ENCODE measurements around the gene PKN1. TPM values are rescaled to one million over a fixed set of nuclear protein-coding genes. Genes with fewer than 3 reads are reported as not detected.

The PKN1 gene
- total RNA-seq, 1 experiment from 2014 or later: 170 TPM

DNA sequence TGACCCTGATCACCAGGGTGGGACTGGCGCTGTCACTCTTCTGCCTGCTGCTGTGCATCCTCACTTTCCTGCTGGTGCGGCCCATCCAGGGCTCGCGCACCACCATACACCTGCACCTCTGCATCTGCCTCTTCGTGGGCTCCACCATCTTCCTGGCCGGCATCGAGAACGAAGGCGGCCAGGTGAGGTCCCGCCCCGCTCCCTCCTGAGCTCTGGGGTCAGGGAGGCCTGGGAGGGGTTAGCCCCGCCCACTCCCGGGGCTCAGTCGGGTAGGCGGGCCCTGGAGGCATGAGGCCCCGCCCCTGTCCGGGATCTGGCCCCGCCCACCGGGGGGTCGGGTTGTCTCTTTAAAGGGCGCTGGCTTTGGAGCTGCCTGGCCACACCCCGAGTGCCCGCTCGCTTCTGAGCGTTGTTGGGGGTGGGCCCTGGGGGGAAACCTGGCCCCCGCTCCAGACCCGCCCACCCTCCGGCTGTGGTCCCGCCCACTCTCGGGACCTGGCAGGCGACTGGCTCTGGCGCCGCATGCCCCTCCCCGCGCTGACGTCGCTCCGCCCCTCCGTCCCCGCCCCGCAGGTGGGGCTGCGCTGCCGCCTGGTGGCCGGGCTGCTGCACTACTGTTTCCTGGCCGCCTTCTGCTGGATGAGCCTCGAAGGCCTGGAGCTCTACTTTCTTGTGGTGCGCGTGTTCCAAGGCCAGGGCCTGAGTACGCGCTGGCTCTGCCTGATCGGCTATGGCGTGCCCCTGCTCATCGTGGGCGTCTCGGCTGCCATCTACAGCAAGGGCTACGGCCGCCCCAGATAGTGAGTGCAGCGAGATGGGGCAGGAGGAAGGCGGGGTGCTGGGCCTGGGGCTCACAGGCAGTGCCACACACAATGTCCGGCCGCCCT, 27.1 kb upstream of the PKN1 start (continued):
- TF ChIP-seq, protein P1, sequence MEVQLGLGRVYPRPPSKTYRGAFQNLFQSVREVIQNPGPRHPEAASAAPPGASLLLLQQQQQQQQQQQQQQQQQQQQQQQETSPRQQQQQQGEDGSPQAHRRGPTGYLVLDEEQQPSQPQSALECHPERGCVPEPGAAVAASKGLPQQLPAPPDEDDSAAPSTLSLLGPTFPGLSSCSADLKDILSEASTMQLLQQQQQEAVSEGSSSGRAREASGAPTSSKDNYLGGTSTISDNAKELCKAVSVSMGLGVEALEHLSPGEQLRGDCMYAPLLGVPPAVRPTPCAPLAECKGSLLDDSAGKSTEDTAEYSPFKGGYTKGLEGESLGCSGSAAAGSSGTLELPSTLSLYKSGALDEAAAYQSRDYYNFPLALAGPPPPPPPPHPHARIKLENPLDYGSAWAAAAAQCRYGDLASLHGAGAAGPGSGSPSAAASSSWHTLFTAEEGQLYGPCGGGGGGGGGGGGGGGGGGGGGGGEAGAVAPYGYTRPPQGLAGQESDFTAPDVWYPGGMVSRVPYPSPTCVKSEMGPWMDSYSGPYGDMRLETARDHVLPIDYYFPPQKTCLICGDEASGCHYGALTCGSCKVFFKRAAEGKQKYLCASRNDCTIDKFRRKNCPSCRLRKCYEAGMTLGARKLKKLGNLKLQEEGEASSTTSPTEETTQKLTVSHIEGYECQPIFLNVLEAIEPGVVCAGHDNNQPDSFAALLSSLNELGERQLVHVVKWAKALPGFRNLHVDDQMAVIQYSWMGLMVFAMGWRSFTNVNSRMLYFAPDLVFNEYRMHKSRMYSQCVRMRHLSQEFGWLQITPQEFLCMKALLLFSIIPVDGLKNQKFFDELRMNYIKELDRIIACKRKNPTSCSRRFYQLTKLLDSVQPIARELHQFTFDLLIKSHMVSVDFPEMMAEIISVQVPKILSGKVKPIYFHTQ (CRISPR knock-in tag; IDR thresholded peaks at IDR 0.05): no peak
- TF ChIP-seq NFYB (CRISPR knock-in tag; conservative IDR thresholded peaks at IDR 0.05; ENCODE audit: low read depth) (no peak; the same call in 1 of the 2 replicates), NR3C1 (CRISPR knock-in tag; conservative IDR thresholded peaks at IDR 0.05; ENCODE audit: low read depth) (0 out of 2 replicates have a peak, but pooled peaks have one; percentile 13), ATF1 (CRISPR knock-in tag; IDR thresholded peaks at IDR 0.05) (no peak), ATF3 (CRISPR knock-in tag; conservative IDR thresholded peaks at IDR 0.05) (no peak), MAX (CRISPR knock-in tag; IDR thresholded peaks at IDR 0.05) (peak; percentile 89), RELA (CRISPR knock-in tag; IDR thresholded peaks at IDR 0.05; ENCODE audit: borderline replicate concordance) (0 out of 2 replicates have a peak, but pooled peaks have one; percentile 33), USF1 (CRISPR knock-in tag; IDR thresholded peaks at IDR 0.05) (no peak; the same call in 1 of the 2 replicates), FOXP1 (CRISPR knock-in tag; IDR thresholded peaks at IDR 0.05; ENCODE audit: borderline replicate concordance) (peak; percentile 87; the same call in 1 of the 2 replicates), CBFB (CRISPR knock-in tag; IDR thresholded peaks at IDR 0.05; ENCODE audit: low read depth) (peak; percentile 32; the same call in 1 of the 2 replicates), ZNF416 (CRISPR knock-in tag; IDR thresholded peaks at IDR 0.05) (no peak), EMX1 (CRISPR knock-in tag; IDR thresholded peaks at IDR 0.05) (no peak)
- TF ChIP-seq, protein P2, sequence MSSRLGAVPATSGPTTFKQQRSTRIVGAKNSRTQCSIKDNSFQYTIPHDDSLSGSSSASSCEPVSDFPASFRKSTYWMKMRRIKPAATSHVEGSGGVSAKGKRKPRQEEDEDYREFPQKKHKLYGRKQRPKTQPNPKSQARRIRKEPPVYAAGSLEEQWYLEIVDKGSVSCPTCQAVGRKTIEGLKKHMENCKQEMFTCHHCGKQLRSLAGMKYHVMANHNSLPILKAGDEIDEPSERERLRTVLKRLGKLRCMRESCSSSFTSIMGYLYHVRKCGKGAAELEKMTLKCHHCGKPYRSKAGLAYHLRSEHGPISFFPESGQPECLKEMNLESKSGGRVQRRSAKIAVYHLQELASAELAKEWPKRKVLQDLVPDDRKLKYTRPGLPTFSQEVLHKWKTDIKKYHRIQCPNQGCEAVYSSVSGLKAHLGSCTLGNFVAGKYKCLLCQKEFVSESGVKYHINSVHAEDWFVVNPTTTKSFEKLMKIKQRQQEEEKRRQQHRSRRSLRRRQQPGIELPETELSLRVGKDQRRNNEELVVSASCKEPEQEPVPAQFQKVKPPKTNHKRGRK (CRISPR knock-in tag; IDR thresholded peaks at IDR 0.05; ENCODE audit: borderline replicate concordance): no peak
- TF ChIP-seq, protein P3, sequence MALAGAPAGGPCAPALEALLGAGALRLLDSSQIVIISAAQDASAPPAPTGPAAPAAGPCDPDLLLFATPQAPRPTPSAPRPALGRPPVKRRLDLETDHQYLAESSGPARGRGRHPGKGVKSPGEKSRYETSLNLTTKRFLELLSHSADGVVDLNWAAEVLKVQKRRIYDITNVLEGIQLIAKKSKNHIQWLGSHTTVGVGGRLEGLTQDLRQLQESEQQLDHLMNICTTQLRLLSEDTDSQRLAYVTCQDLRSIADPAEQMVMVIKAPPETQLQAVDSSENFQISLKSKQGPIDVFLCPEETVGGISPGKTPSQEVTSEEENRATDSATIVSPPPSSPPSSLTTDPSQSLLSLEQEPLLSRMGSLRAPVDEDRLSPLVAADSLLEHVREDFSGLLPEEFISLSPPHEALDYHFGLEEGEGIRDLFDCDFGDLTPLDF (CRISPR knock-in tag; IDR thresholded peaks at IDR 0.05): no peak
- TF ChIP-seq, protein P4, sequence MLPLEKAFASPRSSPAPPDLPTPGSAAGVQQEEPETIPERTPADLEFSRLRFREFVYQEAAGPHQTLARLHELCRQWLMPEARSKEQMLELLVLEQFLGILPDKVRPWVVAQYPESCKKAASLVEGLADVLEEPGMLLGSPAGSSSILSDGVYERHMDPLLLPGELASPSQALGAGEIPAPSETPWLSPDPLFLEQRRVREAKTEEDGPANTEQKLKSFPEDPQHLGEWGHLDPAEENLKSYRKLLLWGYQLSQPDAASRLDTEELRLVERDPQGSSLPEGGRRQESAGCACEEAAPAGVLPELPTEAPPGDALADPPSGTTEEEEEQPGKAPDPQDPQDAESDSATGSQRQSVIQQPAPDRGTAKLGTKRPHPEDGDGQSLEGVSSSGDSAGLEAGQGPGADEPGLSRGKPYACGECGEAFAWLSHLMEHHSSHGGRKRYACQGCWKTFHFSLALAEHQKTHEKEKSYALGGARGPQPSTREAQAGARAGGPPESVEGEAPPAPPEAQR (CRISPR knock-in tag; IDR thresholded peaks at IDR 0.05): no peak
- TF ChIP-seq, protein P5, sequence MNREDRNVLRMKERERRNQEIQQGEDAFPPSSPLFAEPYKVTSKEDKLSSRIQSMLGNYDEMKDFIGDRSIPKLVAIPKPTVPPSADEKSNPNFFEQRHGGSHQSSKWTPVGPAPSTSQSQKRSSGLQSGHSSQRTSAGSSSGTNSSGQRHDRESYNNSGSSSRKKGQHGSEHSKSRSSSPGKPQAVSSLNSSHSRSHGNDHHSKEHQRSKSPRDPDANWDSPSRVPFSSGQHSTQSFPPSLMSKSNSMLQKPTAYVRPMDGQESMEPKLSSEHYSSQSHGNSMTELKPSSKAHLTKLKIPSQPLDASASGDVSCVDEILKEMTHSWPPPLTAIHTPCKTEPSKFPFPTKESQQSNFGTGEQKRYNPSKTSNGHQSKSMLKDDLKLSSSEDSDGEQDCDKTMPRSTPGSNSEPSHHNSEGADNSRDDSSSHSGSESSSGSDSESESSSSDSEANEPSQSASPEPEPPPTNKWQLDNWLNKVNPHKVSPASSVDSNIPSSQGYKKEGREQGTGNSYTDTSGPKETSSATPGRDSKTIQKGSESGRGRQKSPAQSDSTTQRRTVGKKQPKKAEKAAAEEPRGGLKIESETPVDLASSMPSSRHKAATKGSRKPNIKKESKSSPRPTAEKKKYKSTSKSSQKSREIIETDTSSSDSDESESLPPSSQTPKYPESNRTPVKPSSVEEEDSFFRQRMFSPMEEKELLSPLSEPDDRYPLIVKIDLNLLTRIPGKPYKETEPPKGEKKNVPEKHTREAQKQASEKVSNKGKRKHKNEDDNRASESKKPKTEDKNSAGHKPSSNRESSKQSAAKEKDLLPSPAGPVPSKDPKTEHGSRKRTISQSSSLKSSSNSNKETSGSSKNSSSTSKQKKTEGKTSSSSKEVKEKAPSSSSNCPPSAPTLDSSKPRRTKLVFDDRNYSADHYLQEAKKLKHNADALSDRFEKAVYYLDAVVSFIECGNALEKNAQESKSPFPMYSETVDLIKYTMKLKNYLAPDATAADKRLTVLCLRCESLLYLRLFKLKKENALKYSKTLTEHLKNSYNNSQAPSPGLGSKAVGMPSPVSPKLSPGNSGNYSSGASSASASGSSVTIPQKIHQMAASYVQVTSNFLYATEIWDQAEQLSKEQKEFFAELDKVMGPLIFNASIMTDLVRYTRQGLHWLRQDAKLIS (CRISPR knock-in tag; IDR thresholded peaks at IDR 0.05; ENCODE audit: borderline replicate concordance): 0 out of 2 replicates have a peak, but pooled peaks have one; percentile 60
- TF ChIP-seq, protein P6, sequence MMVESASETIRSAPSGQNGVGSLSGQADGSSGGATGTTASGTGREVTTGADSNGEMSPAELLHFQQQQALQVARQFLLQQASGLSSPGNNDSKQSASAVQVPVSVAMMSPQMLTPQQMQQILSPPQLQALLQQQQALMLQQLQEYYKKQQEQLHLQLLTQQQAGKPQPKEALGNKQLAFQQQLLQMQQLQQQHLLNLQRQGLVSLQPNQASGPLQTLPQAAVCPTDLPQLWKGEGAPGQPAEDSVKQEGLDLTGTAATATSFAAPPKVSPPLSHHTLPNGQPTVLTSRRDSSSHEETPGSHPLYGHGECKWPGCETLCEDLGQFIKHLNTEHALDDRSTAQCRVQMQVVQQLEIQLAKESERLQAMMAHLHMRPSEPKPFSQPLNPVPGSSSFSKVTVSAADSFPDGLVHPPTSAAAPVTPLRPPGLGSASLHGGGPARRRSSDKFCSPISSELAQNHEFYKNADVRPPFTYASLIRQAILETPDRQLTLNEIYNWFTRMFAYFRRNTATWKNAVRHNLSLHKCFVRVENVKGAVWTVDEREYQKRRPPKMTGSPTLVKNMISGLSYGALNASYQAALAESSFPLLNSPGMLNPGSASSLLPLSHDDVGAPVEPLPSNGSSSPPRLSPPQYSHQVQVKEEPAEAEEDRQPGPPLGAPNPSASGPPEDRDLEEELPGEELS (CRISPR knock-in tag; IDR thresholded peaks at IDR 0.05): peak; percentile 49; the same call in 1 of the 2 replicates

Data from WTC11 (cell line).